ENCODE results near the gene PTHLH.

DNA sequence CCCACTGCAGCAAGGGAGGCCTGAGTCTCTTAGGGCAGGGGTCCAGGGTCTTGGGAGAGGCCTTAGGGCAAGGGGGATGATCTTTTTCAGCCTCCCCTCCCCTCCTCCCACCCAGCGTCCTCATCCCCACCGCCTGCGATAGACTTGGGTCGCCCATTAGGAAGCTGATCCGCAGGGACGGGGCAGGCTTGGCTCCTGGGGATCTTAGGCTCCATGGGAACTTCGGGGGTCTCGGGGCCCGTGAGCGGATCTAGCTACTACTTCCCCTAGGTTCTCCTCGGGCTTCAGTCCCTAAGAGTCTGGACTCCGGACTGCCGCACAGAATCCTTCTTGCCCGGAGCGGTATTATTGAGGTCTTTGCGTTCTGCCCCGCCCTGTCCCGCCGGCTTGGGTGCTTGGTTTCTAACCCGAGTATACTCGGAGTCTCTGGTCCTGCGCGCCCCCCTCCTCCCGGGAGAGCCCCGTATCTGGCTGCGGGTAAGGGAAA is 2.2 kb upstream of the PTHLH start:
- TF ChIP-seq POLR2A (IDR thresholded peaks at IDR 0.05; ENCODE audit: low read depth, low read length) (no peak), POLR2AphosphoS5 (IDR thresholded peaks at IDR 0.05; ENCODE audit: low read depth, low read length) (no peak), POU2F2 (IDR thresholded peaks at IDR 0.05; ENCODE audit: low read depth, low read length) (no peak), TAF1 (IDR thresholded peaks at IDR 0.05; ENCODE audit: low read depth, low read length) (no peak)
